Measurements from ENCODE around the gene SLN.

Gene SLN

GRCh38 chr11:107713009-107713408 lies 1.2 kb upstream of the SLN start:
- H4K20me1 ChIP-seq (ENCODE audit: insufficient read depth, low read length), result no peaks in the 10 kb centered on the region
- DNase-seq, result no peak
- H2AFZ ChIP-seq (ENCODE audit: low read length), result no peak overlapping the region
- no peaks in the 10 kb centered on the region for H3K4me1 ChIP-seq (ENCODE audit: low read length)
- no peaks in the 10 kb centered on the region for H3K9me2 ChIP-seq (replicated peaks; ENCODE audit: insufficient read depth, low read length)
- no peak overlapping the region for H3K4me3 ChIP-seq (ENCODE audit: low read length)
- no peaks in the 10 kb centered on the region for H3K79me2 ChIP-seq (ENCODE audit: low read length)
- no peak for TF ChIP-seq CTCF (IDR thresholded peaks at IDR 0.05; ENCODE audit: low read length)
- TF ChIP-seq EZH2 (optimal IDR thresholded peaks at IDR 0.05; ENCODE audit: low read depth, low read length), result no peak
- no peak for TF ChIP-seq EZH2phosphoT487 (IDR thresholded peaks at IDR 0.05; ENCODE audit: low read length)
- no peak overlapping the region for H3K9ac ChIP-seq (ENCODE audit: low read length)
- no peaks in the 10 kb centered on the region for H3K27me3 ChIP-seq (replicated peaks; ENCODE audit: insufficient read depth, low read length)
- no peaks in the 10 kb centered on the region for H3K9me3 ChIP-seq (replicated peaks; ENCODE audit: insufficient read depth, low read length)
- no peak overlapping the region for H3K27ac ChIP-seq (ENCODE audit: low read length)
- no peaks in the 10 kb centered on the region for H3F3A ChIP-seq (ENCODE audit: insufficient read depth, low read length)
- H3K4me2 ChIP-seq (ENCODE audit: low read depth, low read length), result no peak overlapping the region
- H3K36me3 ChIP-seq (replicated peaks; ENCODE audit: insufficient read depth, low read length), result no peaks in the 10 kb centered on the region

DNA sequence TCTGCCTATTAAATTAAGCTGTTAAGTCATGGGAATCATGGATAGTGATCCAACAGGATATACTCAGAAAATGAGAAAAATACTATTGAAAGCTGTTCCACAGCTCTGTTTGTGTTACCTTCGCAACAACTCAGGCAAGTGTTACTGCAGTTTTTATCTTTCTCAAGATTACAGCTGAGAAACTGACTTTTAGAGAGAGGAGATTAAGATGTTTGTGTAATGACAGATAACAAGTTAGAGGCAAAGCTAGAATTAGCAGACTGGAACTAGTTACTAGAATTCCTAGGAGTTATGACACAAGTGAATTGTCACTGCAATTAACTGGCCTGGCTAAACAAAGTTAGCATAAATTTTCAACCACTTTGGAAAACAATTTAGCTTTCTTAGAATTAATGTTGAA lies 1.6 kb downstream of the SLN start:
- no peaks in the 10 kb centered on the region for H3K27me3 ChIP-seq (replicated peaks; ENCODE audit: insufficient read depth, low read length)
- H3K27ac ChIP-seq (ENCODE audit: low read length), result no peak overlapping the region
- no peak overlapping the region for H2AFZ ChIP-seq (ENCODE audit: low read length)
- no peaks in the 10 kb centered on the region for H3K79me2 ChIP-seq (ENCODE audit: low read length)
- TF ChIP-seq CTCF (IDR thresholded peaks at IDR 0.05; ENCODE audit: low read length), result no peak
- TF ChIP-seq EZH2 (optimal IDR thresholded peaks at IDR 0.05; ENCODE audit: low read depth, low read length), result no peak
- TF ChIP-seq EZH2phosphoT487 (IDR thresholded peaks at IDR 0.05; ENCODE audit: low read length), result no peak
- H3K9me2 ChIP-seq (replicated peaks; ENCODE audit: insufficient read depth, low read length), result no peaks in the 10 kb centered on the region
- DNase-seq, result no peak
- no peak overlapping the region for H3K9ac ChIP-seq (ENCODE audit: low read length)
- no peaks in the 10 kb centered on the region for H3K4me1 ChIP-seq (ENCODE audit: low read length)
- no peak overlapping the region for H3K4me2 ChIP-seq (ENCODE audit: low read depth, low read length)
- H3K9me3 ChIP-seq (replicated peaks; ENCODE audit: insufficient read depth, low read length), result no peaks in the 10 kb centered on the region
- H3K36me3 ChIP-seq (replicated peaks; ENCODE audit: insufficient read depth, low read length), result no peaks in the 10 kb centered on the region
- no peaks in the 10 kb centered on the region for H3F3A ChIP-seq (ENCODE audit: insufficient read depth, low read length)
- H4K20me1 ChIP-seq (ENCODE audit: insufficient read depth, low read length), result no peaks in the 10 kb centered on the region
- H3K4me3 ChIP-seq (ENCODE audit: low read length), result no peak overlapping the region

GRCh38 chr11:107708792-107709191 lies 3.1 kb downstream of the SLN start:
- H3K27me3 ChIP-seq (replicated peaks; ENCODE audit: insufficient read depth, low read length), result no peaks in the 10 kb centered on the region
- no peak for TF ChIP-seq EZH2 (optimal IDR thresholded peaks at IDR 0.05; ENCODE audit: low read depth, low read length)
- TF ChIP-seq EZH2phosphoT487 (IDR thresholded peaks at IDR 0.05; ENCODE audit: low read length), result no peak
- no peak for TF ChIP-seq CTCF (IDR thresholded peaks at IDR 0.05; ENCODE audit: low read length)
- no peak overlapping the region for H3K27ac ChIP-seq (ENCODE audit: low read length)
- H3K79me2 ChIP-seq (ENCODE audit: low read length), result no peaks in the 10 kb centered on the region
- DNase-seq, result no peak
- H3K9me2 ChIP-seq (replicated peaks; ENCODE audit: insufficient read depth, low read length), result no peaks in the 10 kb centered on the region
- H3K4me2 ChIP-seq (ENCODE audit: low read depth, low read length), result no peak overlapping the region
- H4K20me1 ChIP-seq (ENCODE audit: insufficient read depth, low read length), result no peaks in the 10 kb centered on the region
- no peak overlapping the region for H3K9ac ChIP-seq (ENCODE audit: low read length)
- no peak overlapping the region for H2AFZ ChIP-seq (ENCODE audit: low read length)
- H3K36me3 ChIP-seq (replicated peaks; ENCODE audit: insufficient read depth, low read length), result no peaks in the 10 kb centered on the region
- no peaks in the 10 kb centered on the region for H3K4me1 ChIP-seq (ENCODE audit: low read length)
- no peaks in the 10 kb centered on the region for H3K9me3 ChIP-seq (replicated peaks; ENCODE audit: insufficient read depth, low read length)
- no peaks in the 10 kb centered on the region for H3F3A ChIP-seq (ENCODE audit: insufficient read depth, low read length)
- H3K4me3 ChIP-seq (ENCODE audit: low read length), result no peak overlapping the region

Data from MM.1S (cell line).